Retinal pigment epithelial cell (primary cell): ENCODE results near the gene DLEU7.

ENCODE experiments used
- DNase-seq: peaks from one replicate; pipeline ENCODE4 v3.0.0-alpha.2; 2010; ENCODE audit warnings: low read depth
- H3K4me3 ChIP-seq: 2 replicates; pipeline ENCODE4 v1.5.1; 2011; ENCODE audit warnings: mild to moderate bottlenecking, low read length, control low read depth, moderate library complexity
- TF ChIP-seq, protein P1 (sequence below): conservative IDR thresholded peaks from 2 replicates; pipeline ENCODE4 v1.5.1; 2011; ENCODE audit warnings: low read depth, low read length, control low read depth, inconsistent platforms

Gene DLEU7

DNA sequence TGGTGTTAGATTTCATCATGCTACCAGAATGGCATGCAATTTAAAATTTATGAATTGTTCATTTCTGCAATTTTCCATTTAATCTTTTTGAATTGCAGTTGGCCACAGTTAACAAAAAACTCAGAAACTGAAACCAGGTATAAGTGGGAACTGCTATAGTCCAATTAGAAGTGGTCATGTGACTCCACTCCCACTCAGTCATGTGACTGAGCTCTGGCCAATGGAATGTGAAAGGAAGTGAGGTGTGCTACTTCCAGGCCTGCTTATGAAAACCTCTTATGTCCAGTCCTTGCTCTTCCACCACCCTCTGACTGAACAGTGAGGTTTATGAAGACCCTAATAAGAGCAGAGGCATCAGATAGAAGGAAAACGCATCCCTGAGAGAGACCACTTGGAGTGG lies 47.0 kb downstream of the DLEU7 start:
- TF ChIP-seq, protein P1, sequence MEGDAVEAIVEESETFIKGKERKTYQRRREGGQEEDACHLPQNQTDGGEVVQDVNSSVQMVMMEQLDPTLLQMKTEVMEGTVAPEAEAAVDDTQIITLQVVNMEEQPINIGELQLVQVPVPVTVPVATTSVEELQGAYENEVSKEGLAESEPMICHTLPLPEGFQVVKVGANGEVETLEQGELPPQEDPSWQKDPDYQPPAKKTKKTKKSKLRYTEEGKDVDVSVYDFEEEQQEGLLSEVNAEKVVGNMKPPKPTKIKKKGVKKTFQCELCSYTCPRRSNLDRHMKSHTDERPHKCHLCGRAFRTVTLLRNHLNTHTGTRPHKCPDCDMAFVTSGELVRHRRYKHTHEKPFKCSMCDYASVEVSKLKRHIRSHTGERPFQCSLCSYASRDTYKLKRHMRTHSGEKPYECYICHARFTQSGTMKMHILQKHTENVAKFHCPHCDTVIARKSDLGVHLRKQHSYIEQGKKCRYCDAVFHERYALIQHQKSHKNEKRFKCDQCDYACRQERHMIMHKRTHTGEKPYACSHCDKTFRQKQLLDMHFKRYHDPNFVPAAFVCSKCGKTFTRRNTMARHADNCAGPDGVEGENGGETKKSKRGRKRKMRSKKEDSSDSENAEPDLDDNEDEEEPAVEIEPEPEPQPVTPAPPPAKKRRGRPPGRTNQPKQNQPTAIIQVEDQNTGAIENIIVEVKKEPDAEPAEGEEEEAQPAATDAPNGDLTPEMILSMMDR: no peak
- DNase-seq: no peak
- H3K4me3 ChIP-seq: no peak overlapping the region

DNA sequence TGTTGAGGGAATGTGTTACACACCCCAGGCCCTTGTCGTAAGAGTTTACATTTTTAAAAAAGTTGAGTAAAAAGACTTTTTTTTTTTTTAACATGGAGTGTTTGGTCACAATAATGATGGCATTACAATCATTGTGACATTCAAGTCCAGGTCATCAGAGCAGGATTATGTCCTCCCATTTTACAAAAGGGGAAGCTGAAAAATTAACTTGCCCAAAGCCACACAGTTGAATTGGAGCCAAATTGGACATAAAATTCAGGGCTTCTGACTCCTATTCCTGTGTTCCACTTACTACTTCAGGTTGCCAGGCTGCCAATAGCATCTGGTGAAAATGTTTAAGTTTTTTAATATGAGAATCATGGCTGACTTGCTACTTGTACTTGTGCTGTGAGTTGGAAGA lies 49.3 kb downstream of the DLEU7 start:
- TF ChIP-seq, protein P1: no peak
- DNase-seq: no peak
- H3K4me3 ChIP-seq: no peak overlapping the region

DNA sequence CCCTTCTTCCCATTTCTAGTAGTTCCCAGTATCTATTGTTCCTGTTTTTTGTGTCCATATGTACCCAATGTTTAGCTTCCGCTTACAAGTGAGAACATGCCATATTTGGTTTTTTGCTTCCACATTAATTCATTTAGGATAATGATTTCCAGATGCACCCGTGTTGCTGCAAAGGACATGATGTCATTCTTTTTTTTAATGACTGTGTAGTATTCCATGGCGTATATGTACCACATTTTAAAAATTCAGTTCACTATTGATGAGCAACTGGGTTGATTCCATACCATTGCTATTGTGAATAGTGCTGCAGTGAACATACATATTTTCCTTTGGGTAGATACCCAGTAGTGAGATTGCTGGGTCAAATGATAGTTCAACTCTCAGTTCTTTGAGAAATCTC lies 50.5 kb downstream of the DLEU7 start:
- no peak for DNase-seq
- no peak overlapping the region for H3K4me3 ChIP-seq
- TF ChIP-seq, protein P1: no peak

DNA sequence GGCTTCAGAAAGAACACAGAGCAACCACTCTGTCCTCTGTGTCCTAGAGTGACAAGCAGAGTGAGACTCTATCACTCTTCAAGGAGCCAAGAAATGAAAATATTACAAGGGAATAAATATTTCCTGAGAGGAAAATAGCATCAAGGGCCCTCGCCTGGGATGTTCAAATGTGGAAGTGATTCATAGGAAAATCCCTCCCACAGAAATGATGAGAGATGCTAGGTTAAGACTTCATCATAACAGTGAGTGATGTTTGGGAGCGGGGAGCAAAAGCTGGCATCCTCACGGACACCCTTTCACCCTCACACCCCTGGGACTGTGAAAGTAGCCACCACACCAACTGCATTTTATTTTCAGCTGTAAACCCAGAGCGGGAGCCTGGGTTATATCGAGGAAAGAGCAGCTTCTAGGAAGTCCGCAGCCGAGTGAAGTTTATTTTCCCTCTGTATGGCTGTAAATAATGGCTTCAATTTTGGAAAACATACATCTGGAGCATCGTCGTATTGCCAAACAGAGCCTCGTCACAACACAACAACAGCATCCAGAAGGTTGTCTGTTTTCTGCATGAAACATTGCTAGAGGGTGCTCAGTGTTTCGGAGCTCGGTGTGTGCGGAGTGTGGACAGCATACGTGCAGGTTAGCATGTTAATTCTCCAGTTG lies 54.8 kb downstream of the DLEU7 start:
- no peak for DNase-seq
- TF ChIP-seq, protein P1: no peak
- H3K4me3 ChIP-seq: no peak overlapping the region

DNA sequence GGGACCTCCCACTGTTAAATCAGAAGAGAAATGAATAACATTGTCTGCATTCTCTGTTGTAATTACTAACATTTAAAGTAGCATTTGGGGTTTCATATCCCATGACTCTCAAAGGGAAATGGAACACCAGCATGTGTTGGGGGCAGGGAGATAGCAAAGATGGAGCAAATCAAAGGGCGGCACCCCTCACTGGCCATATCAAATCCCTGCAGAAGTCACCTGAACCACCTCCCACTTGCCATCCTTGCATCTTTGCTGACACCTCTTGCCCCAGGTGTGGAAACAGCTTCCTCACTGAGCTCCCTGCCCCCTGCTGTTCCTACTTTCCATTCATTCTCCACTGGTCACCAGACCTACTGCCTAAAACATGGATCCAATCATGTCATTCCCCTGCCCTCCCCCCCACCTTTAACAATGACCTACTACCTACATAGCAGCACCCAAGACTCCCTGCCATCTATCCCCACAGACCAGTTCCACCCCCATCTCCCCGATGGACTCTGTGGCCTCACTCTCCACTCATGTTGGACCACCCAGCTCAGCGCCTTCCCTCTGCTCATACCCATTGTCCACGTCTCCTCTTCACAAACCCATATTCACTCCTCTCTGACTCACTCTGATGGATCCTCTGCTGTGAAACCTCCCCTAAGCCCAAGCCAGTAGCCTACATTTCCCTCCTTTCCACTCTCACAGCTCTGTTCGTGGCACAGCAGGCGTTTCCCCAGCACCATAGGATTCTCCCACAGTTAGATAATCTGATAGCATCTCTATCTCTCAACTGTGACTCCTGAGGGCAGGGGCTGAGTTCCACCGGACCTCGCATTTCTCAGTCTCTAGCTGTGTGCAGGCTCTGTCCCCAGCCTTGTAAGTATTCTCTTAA lies 55.9 kb downstream of the DLEU7 start:
- no peak for DNase-seq
- TF ChIP-seq, protein P1: no peak
- no peak overlapping the region for H3K4me3 ChIP-seq

DNA sequence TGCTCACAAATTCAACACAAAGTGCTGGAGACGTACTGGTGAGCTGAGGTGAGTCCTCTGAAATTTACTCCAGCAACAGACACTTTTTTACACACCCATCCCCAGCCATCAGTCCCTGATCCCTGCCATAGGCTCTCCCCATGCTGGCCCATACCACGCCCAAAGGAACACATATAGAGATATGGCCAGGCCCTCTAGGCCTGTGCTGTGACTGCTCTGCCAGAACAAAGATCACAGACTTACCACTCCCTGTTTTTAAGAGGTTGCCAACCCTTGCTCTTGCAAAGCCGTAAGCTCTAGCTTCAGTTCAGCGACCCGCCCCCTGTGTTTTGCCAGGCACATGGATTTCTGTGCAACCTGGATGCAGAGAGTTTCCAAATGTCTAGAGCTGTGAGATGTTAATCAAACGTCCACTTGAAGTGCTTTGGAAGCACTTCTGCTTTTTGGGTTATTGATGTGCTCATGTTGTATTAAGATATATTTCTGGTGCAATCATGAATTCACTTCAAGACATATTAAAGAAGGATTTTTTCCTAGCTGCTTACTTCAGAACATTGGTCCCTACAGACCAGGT lies 59.7 kb downstream of the DLEU7 start:
- H3K4me3 ChIP-seq: no peak overlapping the region
- TF ChIP-seq, protein P1: no peak
- no peak for DNase-seq
